ENCODE data around the gene DAPK1.

GRCh38 chr9:87533271-87533670, 35.6 kb downstream of the DAPK1 start:
- no peak for TF ChIP-seq CTCF (IDR thresholded peaks at IDR 0.05; ENCODE audit: low read depth, low read length)
- no peak for TF ChIP-seq EZH2phosphoT487 (IDR thresholded peaks at IDR 0.05; ENCODE audit: low read depth)
